CD14-positive monocyte (primary cell): ENCODE data around the gene DCLK1. TPM values are rescaled to one million over a fixed set of nuclear protein-coding genes. Genes with fewer than 3 reads are reported as not detected.

ENCODE experiments used
- DNase-seq, 3 donors: peaks; one replicate each; pipeline ENCODE4 v3.0.0-alpha.2; 2011 to 2022
- H2AFZ ChIP-seq: 2 replicates; pipeline ENCODE4 v1.6.0; 2012; ENCODE audit warnings: mild to moderate bottlenecking, low read depth, low read length, inconsistent platforms; ENCODE audit not compliant: insufficient read depth, poor library complexity, severe bottlenecking
- H3K27ac ChIP-seq, 2 donors: 1 replicate in 1 of 2; 2 replicates in 1 of 2; pipeline ENCODE4 v1.5.1; 2012 to 2013; ENCODE audit warnings: low read length in 2 of 2, control low read depth in 1 of 2, inconsistent platforms in 1 of 2, low read depth in 1 of 2, mild to moderate bottlenecking in 1 of 2
- H3K27me3 ChIP-seq, 2 donors: one replicate each; pipeline versions ENCODE4 v1.6.0 to v1.6.1; 2011 to 2013; ENCODE audit warnings: low read length in 2 of 2; ENCODE audit not compliant: control insufficient read depth in 2 of 2, insufficient read depth in 2 of 2
- H3K36me3 ChIP-seq, 2 donors: replicated peaks in 1 of 2; 1 replicate in 1 of 2; 2 replicates in 1 of 2; pipeline versions ENCODE4 v1.5.1 to v1.6.1; 2012 to 2013; ENCODE audit warnings: low read length in 2 of 2, control low read depth in 1 of 2, inconsistent platforms in 1 of 2, mild to moderate bottlenecking in 1 of 2; ENCODE audit not compliant: insufficient read depth in 2 of 2, control insufficient read depth in 1 of 2
- H3K4me1 ChIP-seq, 2 donors: 1 replicate in 1 of 2; 2 replicates in 1 of 2; pipeline versions ENCODE4 v1.5.1 to v1.6.1; 2012 to 2013; ENCODE audit warnings: low read length in 2 of 2, control low read depth in 1 of 2, inconsistent platforms in 1 of 2, mild to moderate bottlenecking in 1 of 2, moderate library complexity in 1 of 2; ENCODE audit not compliant: insufficient read depth in 2 of 2, control insufficient read depth in 1 of 2
- H3K4me2 ChIP-seq: replicated peaks from 2 replicates; pipeline ENCODE3; 2012; ENCODE audit warnings: low read length, moderate library complexity, mild to moderate bottlenecking; ENCODE audit not compliant: poor library complexity, severe bottlenecking; ENCODE audit errors: extremely low read depth
- H3K4me3 ChIP-seq, 3 experiments: fragments of 200-600 bp in 1 of 3; sonication (generic) in 1 of 3; replicated peaks in 1 of 3; 1 replicate in 2 of 3; 2 replicates in 1 of 3; pipeline ENCODE4 v1.5.1; 2011 to 2013; ENCODE audit warnings: low read length in 3 of 3, mild to moderate bottlenecking in 3 of 3, control low read depth in 2 of 3, low read depth in 2 of 3, inconsistent platforms in 1 of 3, moderate library complexity in 1 of 3
- H3K79me2 ChIP-seq: 2 replicates; pipeline ENCODE4 v1.6.0; 2012; ENCODE audit warnings: mild to moderate bottlenecking, control low read depth, inconsistent platforms, low read length, moderate library complexity; ENCODE audit not compliant: insufficient read depth
- H3K9ac ChIP-seq: 2 replicates; pipeline ENCODE4 v1.6.0; 2017; ENCODE audit warnings: low read length, mild to moderate bottlenecking; ENCODE audit not compliant: insufficient read depth, poor library complexity, severe bottlenecking
- H3K9me3 ChIP-seq, 2 donors: replicated peaks in 1 of 2; 1 replicate in 1 of 2; 2 replicates in 1 of 2; pipeline versions ENCODE4 v1.5.1 to v1.6.1; 2012 to 2013; ENCODE audit warnings: low read length in 2 of 2, control low read depth in 1 of 2; ENCODE audit not compliant: control insufficient read depth in 1 of 2, insufficient read depth in 1 of 2
- H4K20me1 ChIP-seq: 2 replicates; pipeline ENCODE4 v1.6.0; 2012; ENCODE audit warnings: mild to moderate bottlenecking, low read length, control low read depth, moderate library complexity; ENCODE audit not compliant: insufficient read depth
- H3K27ac Mint-ChIP-seq, 7 donors: one replicate each; pipeline ENCODE4 v1.8.0; 2020; ENCODE audit warnings: mild to moderate bottlenecking in 7 of 7, mixed read lengths in 7 of 7, moderate library complexity in 6 of 7, inconsistent platforms in 2 of 7
- H3K27me3 Mint-ChIP-seq, 3 donors: one replicate each; pipeline ENCODE4 v1.8.0; 2021 to 2022; ENCODE audit warnings: low read depth in 3 of 3, mild to moderate bottlenecking in 3 of 3, mixed read lengths in 3 of 3, moderate library complexity in 3 of 3, inconsistent platforms in 1 of 3
- H3K36me3 Mint-ChIP-seq, 2 donors: one replicate each; pipeline ENCODE4 v1.8.0; 2020; ENCODE audit warnings: mixed read lengths in 2 of 2, inconsistent platforms in 1 of 2, mild to moderate bottlenecking in 1 of 2
- H3K4me1 Mint-ChIP-seq: one replicate; pipeline ENCODE4 v1.8.0; 2020; ENCODE audit warnings: mild to moderate bottlenecking, mixed read lengths
- H3K4me3 Mint-ChIP-seq, 2 donors: one replicate each; pipeline ENCODE4 v1.8.0; 2020; ENCODE audit warnings: mild to moderate bottlenecking in 2 of 2, mixed read lengths in 2 of 2, moderate library complexity in 1 of 2
- H3K9me3 Mint-ChIP-seq, 7 donors: one replicate each; pipeline ENCODE4 v1.8.0; 2020 to 2022; ENCODE audit warnings: mixed read lengths in 7 of 7, mild to moderate bottlenecking in 6 of 7, moderate library complexity in 6 of 7, inconsistent platforms in 2 of 7
- WGBS: methylation state at CpG from one replicate; pipeline ENCODE4 v1.1.5; 2013; ENCODE audit warnings: missing lambda C conversion rate; ENCODE audit not compliant: insufficient coverage; 5-methylcytosine and 5-hydroxymethylcytosine counted together
- intact Hi-C, 2 donors: fragments of 100-400 bp; cut with micrococcal nuclease; formaldehyde crosslinking; loops; one replicate each; pipeline versions ENCODE4 v1.15.0 to v1.15.1; 2023
- polyA plus RNA-seq, 3 donors: library from polyadenylated mRNA; depleted of rRNA in 1 of 3; unstranded in 2 of 3; stranded (reverse) in 1 of 3; fragments of 300-500 nt in 2 of 3; fragments of >200 nt in 1 of 3; fragmentation: Illumina TruSeq in 2 of 3; gene quantifications; 1 replicate in 2 of 3; 2 replicates in 1 of 3; pipeline ENCODE4 v1.2.3, GENCODE V29; 2012 to 2021
- TF ChIP-seq, protein P1 (sequence below): fragments of 200-600 bp; IDR thresholded peaks from one replicate; pipeline ENCODE4 v1.8.0; 2022; ENCODE audit warnings: antibody characterized with exemption, mild to moderate bottlenecking

The DCLK1 gene
- polyA plus RNA-seq, 3 donors, result not detected

DNA sequence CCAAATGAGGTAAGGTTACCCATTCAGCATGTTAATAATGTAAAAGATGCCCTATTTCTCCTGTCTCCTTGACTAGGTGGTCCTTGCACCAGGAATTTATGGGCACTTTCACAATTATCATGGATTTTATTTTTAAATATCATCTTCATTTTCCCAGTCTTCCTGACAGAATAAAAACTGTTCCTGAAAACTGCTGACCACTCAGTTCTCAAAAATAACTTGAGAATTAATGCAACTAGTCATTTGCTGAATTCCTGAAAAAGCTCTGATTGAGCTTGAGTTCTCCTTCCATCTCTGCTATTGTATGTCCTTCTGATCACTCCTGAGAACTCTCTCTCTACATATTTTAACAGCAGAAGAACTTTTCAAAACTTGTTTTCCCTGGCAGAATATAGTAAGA lies 55.0 kb downstream of the DCLK1 start:
- Histone ChIP-seq H4K20me1 (no peaks in the 10 kb centered on the region), H3K4me1 (no peaks in the 10 kb centered on the region), H3K27me3 (no peaks in the 10 kb centered on the region), H3K4me2 (no peak overlapping the region), H3K4me3 (no peak overlapping the region), H3K27ac (no peak overlapping the region), H3K79me2 (no peaks in the 10 kb centered on the region), H2AFZ (no peak overlapping the region), H3K9me3 (peaks cover 0 to 4% of the 10 kb centered on the region in 2 donors), H3K9ac (no peak overlapping the region), H3K36me3 (no peaks in the 10 kb centered on the region)
- intact Hi-C loops, result no loop called here
- Mint-ChIP-seq H3K36me3 (no peaks in the 10 kb centered on the region), H3K4me3 (no peak overlapping the region), H3K27me3 (peaks cover 1 to 2% (median 2%) of the 10 kb centered on the region in 3 donors), H3K9me3 (peaks cover 0 to 10% (median 3%) of the 10 kb centered on the region in 7 donors), H3K4me1 (no peaks in the 10 kb centered on the region), H3K27ac (no peak overlapping the region)
- no peak for DNase-seq
- TF ChIP-seq, protein P1, sequence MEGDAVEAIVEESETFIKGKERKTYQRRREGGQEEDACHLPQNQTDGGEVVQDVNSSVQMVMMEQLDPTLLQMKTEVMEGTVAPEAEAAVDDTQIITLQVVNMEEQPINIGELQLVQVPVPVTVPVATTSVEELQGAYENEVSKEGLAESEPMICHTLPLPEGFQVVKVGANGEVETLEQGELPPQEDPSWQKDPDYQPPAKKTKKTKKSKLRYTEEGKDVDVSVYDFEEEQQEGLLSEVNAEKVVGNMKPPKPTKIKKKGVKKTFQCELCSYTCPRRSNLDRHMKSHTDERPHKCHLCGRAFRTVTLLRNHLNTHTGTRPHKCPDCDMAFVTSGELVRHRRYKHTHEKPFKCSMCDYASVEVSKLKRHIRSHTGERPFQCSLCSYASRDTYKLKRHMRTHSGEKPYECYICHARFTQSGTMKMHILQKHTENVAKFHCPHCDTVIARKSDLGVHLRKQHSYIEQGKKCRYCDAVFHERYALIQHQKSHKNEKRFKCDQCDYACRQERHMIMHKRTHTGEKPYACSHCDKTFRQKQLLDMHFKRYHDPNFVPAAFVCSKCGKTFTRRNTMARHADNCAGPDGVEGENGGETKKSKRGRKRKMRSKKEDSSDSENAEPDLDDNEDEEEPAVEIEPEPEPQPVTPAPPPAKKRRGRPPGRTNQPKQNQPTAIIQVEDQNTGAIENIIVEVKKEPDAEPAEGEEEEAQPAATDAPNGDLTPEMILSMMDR, result no peak

DNA sequence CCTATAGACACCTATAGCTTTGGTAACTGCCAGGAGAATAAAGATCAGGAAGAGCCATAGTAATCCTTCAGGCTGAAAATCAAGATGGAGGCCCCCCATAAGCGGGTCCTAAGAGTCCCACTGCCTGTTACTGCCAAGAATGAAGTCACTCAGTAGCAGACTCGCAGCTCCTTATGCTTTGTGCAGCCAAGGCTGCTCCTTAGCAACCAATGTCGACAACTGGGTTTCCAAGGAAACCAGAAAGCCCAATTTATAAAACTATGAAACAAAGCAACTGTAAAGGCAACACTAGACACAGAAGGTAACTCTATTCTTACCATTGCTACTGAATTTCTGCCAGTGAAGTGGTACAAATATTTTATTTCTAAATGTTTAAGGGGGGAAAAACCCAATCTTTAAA lies 56.5 kb downstream of the DCLK1 start:
- 60% methylated on average over 2 of the region's 3 CpGs for WGBS
- intact Hi-C loops, result no loop called here
- H3K27ac Mint-ChIP-seq, result no peak overlapping the region

More for the DNA sequence above, 56.5 kb downstream of the DCLK1 start:
- H3K4me2 ChIP-seq, result no peak overlapping the region
- H3K4me1 Mint-ChIP-seq, result no peaks in the 10 kb centered on the region
- H3K27ac ChIP-seq, result no peak overlapping the region
- no peak for DNase-seq
- peaks cover 1 to 2% (median 2%) of the 10 kb centered on the region in 3 donors for H3K27me3 Mint-ChIP-seq
- H3K36me3 Mint-ChIP-seq, result no peaks in the 10 kb centered on the region
- H3K4me1 ChIP-seq, result no peaks in the 10 kb centered on the region
- H4K20me1 ChIP-seq, result no peaks in the 10 kb centered on the region
- no peak overlapping the region for H3K4me3 ChIP-seq
- H3K79me2 ChIP-seq, result no peaks in the 10 kb centered on the region
- no peak overlapping the region for H3K4me3 Mint-ChIP-seq
- no peaks in the 10 kb centered on the region for H3K36me3 ChIP-seq
- H3K9ac ChIP-seq, result no peak overlapping the region
- H2AFZ ChIP-seq, result no peak overlapping the region
- TF ChIP-seq, protein P1, result no peak
- peaks cover 0 to 4% of the 10 kb centered on the region in 2 donors for H3K9me3 ChIP-seq
- H3K27me3 ChIP-seq, result no peaks in the 10 kb centered on the region
- peaks cover 0 to 5% (median 2%) of the 10 kb centered on the region in 7 donors for H3K9me3 Mint-ChIP-seq
